Omental fat pad (tissue), 4 donors: Measurements from ENCODE around the gene JAG2. TPM values are rescaled to one million over a fixed set of nuclear protein-coding genes. Genes with fewer than 3 reads are reported as not detected.

Experiments
- ATAC-seq: fragments of 150-250 bp; one replicate; pipeline ENCODE4 v1.9.1; 2016; ENCODE audit warnings: mild to moderate bottlenecking, moderate library complexity; ENCODE audit not compliant: low FRiP score
- DNase-seq: peaks from one replicate; pipeline ENCODE4 v3.0.0-alpha.2; 2019; ENCODE audit warnings: low spot score
- CTCF ChIP-seq, 3 donors: fragments of 450-650 bp; IDR thresholded peaks; one replicate each; pipeline ENCODE4 v1.5.1; 2016 to 2017; ENCODE audit warnings: antibody characterized with exemption in 3 of 3, mild to moderate bottlenecking in 3 of 3, moderate library complexity in 2 of 3
- total RNA-seq, 4 donors: library from RNA; depleted of rRNA; stranded (reverse); fragments of >200 nt; gene quantifications; one replicate each; pipeline ENCODE4 v1.1.0, GENCODE V29; 2016

The JAG2 gene
- total RNA-seq, 4 donors from 2014 or later: 4.7 to 21.3 (median 8.3) TPM

GRCh38 chr14:105105158-105105557 is 63.4 kb downstream of the JAG2 start:
- no peak for ATAC-seq
- DNase-seq: no peak
- no peak for TF ChIP-seq CTCF (IDR thresholded peaks at IDR 0.05)

GRCh38 chr14:105102893-105103292 is 65.7 kb downstream of the JAG2 start:
- no peak for DNase-seq
- TF ChIP-seq CTCF (IDR thresholded peaks at IDR 0.05): no peak
- no peak for ATAC-seq

- no peak for DNase-seq
Measured at GRCh38 chr14:105102361-105102870, 66.2 kb downstream of the JAG2 start.

GRCh38 chr14:105100910-105101309 is 67.7 kb downstream of the JAG2 start:
- DNase-seq (no peak), ATAC-seq (no peak)
- no peak for TF ChIP-seq CTCF (IDR thresholded peaks at IDR 0.05)

More at GRCh38 chr14:105102361-105102870, 66.2 kb downstream of the JAG2 start:
- no peak for TF ChIP-seq CTCF (IDR thresholded peaks at IDR 0.05)
- no peak for ATAC-seq

GRCh38 chr14:105099778-105100177 is 68.8 kb downstream of the JAG2 start:
- ATAC-seq (no peak), DNase-seq (no peak)
- TF ChIP-seq CTCF (IDR thresholded peaks at IDR 0.05): no peak

GRCh38 chr14:105098316-105098715 is 70.3 kb downstream of the JAG2 start:
- no peak for DNase-seq

More at GRCh38 chr14:105098316-105098715, 70.3 kb downstream of the JAG2 start:
- TF ChIP-seq CTCF (IDR thresholded peaks at IDR 0.05): no peak
- ATAC-seq: no peak
